HG03469 (cell line): ENCODE data around the gene GJB6.

Source experiments
- ATAC-seq: cut with Tn5 transposase; IDR thresholded peaks from one replicate; pipeline ENCODE4 v1.9.1; 2021; ENCODE audit warnings: mild to moderate bottlenecking, moderate library complexity, moderate number of reproducible peaks; ENCODE audit not compliant: unreplicated experiment

The GJB6 gene

DNA sequence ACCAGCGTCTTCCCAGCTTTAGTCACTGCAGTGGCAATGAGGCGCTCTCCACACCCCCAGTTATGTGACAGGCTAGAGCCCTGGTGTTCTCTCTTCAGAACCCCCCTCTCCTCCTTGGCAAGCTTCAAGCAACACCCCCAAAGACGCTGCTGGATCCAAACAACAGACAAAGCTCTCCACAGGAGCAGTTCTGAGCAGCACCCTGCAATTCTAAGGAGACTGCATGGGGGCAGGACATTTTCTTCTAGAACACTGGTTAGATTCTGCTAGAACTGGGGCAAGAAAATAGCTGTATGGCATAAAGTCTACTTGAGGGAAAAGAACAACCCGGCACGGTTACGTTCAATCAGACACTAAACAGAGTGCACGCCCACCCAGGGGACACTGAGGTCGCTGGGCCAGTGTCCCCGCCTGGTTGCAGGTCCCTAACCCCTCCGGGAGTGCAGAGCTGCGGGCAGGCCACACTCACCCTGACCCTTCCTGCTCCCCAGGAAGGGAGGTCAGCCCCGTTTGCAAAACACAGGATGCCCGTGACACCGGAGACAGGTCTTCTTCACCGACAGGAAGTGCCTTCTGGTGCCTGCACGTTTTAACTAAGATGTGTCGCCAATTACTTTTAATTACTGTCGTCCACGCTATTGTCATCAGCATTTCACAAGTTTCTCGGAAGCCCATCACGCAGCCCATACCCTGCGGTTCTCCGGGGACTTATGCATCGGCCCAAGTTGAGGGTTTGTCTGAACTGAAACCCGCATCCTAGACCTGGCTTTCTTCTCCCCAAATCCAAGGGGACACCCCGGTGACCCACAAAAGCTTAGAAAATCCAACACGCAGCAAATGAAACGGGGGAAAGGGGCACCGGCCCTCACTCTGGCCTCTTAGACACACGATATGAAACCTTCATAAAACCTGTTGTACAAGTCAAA lies 943 bp downstream of the GJB6 start:
- no peak for ATAC-seq

GRCh38 chr13:20227730-20228129 lies 4.4 kb downstream of the GJB6 start:
- ATAC-seq, result no peak

GRCh38 chr13:20227288-20227687 lies 4.8 kb downstream of the GJB6 start:
- ATAC-seq, result no peak

- ATAC-seq, result no peak
These were observed 9.6 kb downstream of the GJB6 start for GRCh38 chr13:20222553-20222952.

GRCh38 chr13:20221772-20222171 lies 10.3 kb downstream of the GJB6 start:
- no peak for ATAC-seq

- ATAC-seq, result no peak
These were observed 12.5 kb downstream of the GJB6 start for GRCh38 chr13:20219577-20219976.

GRCh38 chr13:20217168-20217567 lies 15.0 kb downstream of the GJB6 start:
- no peak for ATAC-seq

- ATAC-seq, result no peak
These were observed 22.2 kb downstream of the GJB6 start for GRCh38 chr13:20209948-20210347.

- ATAC-seq, result no peak
These were observed 25.4 kb downstream of the GJB6 start for GRCh38 chr13:20206698-20207235.

DNA sequence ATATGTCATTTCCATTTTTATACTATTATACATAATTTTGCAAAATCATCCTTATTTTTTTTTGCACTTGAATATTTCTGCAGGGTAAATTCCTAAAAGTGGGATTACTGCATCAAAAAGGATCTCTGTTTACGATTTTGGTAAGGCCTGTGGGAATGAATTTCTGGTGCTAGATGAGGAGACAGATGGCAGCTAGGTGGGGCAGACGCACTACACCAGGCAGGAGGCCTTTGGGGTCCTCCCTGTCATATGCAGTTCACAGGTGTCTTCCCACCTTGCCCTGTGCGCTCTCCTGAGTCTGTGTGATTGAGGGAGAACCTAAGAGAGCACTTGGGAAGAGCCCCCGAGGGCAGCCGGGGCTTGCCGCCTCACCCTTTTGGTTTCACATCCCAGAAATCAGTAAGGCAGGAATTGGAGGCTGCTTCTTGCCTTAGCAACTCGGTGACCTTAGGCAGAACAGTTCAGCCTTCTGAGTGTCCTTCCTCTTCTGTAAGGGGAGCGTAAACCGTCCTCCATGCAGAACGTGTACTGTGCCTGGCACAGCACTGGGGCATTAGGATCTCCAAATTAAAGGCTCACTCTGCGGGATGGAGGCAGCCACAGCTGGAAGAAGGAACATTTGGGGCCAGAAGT lies 25.9 kb downstream of the GJB6 start:
- no peak for ATAC-seq

DNA sequence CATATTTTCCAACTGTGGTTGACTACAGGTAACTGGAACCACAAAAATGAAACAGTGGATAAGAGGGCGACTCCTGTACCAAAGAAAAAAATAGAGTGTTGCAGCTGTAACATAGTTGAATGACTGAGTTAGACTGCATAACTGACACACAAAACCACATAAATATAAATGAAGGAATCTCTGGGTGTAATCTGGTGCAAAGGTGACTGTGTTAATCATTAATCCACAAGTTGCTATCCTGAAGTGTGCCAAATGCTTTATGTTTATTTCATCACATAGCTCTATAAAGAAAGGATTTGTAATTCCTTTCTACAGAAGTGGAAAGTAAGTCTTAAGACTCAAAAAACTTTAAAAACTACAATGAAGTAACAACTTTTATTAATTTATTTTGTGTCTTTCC lies 33.3 kb downstream of the GJB6 start:
- no peak for ATAC-seq

GRCh38 chr13:20197361-20197834 lies 34.7 kb downstream of the GJB6 start:
- no peak for ATAC-seq

DNA sequence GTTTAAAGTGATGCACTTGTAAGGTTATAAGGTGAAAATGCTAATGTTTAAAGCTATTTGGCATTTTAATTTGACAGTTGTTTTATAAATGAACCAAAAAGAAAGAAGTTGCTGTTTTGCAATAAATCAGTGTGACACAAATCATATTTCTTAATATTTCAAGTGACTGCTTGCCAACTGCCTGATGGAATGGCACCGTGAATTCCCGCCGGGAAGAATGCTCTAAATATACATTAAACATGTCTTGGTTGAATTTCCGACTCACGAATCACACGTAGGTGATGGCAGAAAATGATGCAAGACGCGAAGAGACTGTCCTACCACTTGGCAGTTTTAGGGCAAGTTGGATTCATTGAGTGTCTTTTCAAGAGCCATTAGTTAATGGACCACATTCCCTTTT lies 36.3 kb downstream of the GJB6 start:
- ATAC-seq, result no peak

GRCh38 chr13:20193907-20194631 lies 38.0 kb downstream of the GJB6 start:
- ATAC-seq, result no peak

GRCh38 chr13:20193162-20193906 lies 38.8 kb downstream of the GJB6 start:
- ATAC-seq, result no peak

- no peak for ATAC-seq
These were observed 39.3 kb downstream of the GJB6 start, which contains the start of gene GJB2 for GRCh38 chr13:20192836-20193161. TSS of gene GJB2 (minus strand) at chr13:20192938. CDS start at chr13:20189581, 3,357 bp downstream.

GRCh38 chr13:20192158-20192835 lies 39.8 kb downstream of the GJB6 start:
- no peak for ATAC-seq

GRCh38 chr13:20191311-20192157 lies 40.6 kb downstream of the GJB6 start:
- ATAC-seq, result no peak
